ENCODE measurements around the gene PLEKHG3. TPM values are rescaled to one million over a fixed set of nuclear protein-coding genes. Genes with fewer than 3 reads are reported as not detected.
A peak's percentile ranks its signal among the peaks of the same experiment; 100 is the strongest.

PLEKHG3 gene
- total and polyA plus RNA-seq, 2 of the 13 experiments (the other 11 are each of a cell fraction or from before 2014, with no cell fraction given) = 7.1 to 9.8 TPM

DNA sequence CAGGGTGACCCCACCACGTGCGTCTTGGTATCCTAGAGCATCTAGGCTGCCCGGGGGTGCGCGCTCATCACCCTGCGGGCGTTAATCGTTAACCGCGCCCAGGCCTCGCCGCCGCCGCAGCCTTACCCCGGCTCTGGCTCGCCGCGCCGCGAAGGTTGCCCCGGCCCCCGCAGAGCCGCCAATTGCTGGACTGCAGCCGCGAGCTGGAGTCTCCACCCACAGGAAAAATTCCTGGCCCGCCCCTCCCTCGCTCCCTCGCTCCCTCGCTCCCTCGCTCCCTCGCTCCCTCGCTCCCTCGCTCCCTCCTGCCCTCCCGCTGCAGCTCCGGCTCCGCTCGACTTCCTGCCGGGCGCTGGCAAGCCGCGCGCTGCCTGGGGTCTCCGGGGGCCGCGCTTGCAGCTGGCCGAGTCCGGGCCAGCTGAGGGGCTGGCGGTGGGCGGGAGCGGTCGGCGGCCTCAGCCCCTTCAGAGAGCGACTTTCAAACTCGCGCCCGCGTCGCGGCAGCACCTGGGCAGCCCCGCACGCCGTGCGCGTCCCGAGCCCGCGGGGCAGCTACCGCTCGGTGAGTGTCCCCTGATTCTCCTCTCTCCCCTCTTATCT lies at the start of gene PLEKHG3 (continued):
- TF ChIP-seq, protein P1, sequence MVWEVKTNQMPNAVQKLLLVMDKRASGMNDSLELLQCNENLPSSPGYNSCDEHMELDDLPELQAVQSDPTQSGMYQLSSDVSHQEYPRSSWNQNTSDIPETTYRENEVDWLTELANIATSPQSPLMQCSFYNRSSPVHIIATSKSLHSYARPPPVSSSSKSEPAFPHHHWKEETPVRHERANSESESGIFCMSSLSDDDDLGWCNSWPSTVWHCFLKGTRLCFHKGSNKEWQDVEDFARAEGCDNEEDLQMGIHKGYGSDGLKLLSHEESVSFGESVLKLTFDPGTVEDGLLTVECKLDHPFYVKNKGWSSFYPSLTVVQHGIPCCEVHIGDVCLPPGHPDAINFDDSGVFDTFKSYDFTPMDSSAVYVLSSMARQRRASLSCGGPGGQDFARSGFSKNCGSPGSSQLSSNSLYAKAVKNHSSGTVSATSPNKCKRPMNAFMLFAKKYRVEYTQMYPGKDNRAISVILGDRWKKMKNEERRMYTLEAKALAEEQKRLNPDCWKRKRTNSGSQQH (CRISPR knock-in tag; IDR thresholded peaks at IDR 0.05; ENCODE audit: low read depth) = 0 out of 2 replicates have a peak, but pooled peaks have one; percentile 34
- TF ChIP-seq, protein P2, sequence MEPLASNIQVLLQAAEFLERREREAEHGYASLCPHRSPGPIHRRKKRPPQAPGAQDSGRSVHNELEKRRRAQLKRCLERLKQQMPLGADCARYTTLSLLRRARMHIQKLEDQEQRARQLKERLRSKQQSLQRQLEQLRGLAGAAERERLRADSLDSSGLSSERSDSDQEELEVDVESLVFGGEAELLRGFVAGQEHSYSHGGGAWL (CRISPR knock-in tag; IDR thresholded peaks at IDR 0.05) = peak; percentile 59; the same call in 1 of the 2 replicates
- TF ChIP-seq SAFB2 (CRISPR knock-in tag; IDR thresholded peaks at IDR 0.05; ENCODE audit: borderline replicate concordance, low read depth) (peak; percentile 75; the same call in 1 of the 2 replicates), ZNF367 (CRISPR knock-in tag; IDR thresholded peaks at IDR 0.05; ENCODE audit: borderline replicate concordance) (no peak), ZFP37 (CRISPR knock-in tag; IDR thresholded peaks at IDR 0.05; ENCODE audit: borderline replicate concordance) (no peak), KMT2B (CRISPR knock-in tag; IDR thresholded peaks at IDR 0.05) (0 out of 2 replicates have a peak, but pooled peaks have one; percentile 56), KMT2A (CRISPR knock-in tag; IDR thresholded peaks at IDR 0.05) (peak; percentile 44; the same call in 1 of the 2 replicates), KDM2A (CRISPR knock-in tag; IDR thresholded peaks at IDR 0.05; ENCODE audit: borderline replicate concordance, low read depth) (peak; percentile 72), ZNF460 (CRISPR knock-in tag; IDR thresholded peaks at IDR 0.05; ENCODE audit: borderline replicate concordance) (no peak), TRIM24 (CRISPR knock-in tag; IDR thresholded peaks at IDR 0.05) (no peak), FOXM1 (CRISPR knock-in tag; IDR thresholded peaks at IDR 0.05) (no peak), ZNF7 (CRISPR knock-in tag; IDR thresholded peaks at IDR 0.05) (no peak), SNAI1 (CRISPR knock-in tag; IDR thresholded peaks at IDR 0.05; ENCODE audit: borderline replicate concordance) (no peak), HNRNPLL (IDR thresholded peaks at IDR 0.05; ENCODE audit: low read depth, low read length, poor library complexity, severe bottlenecking) (peak; percentile 60), SATB2 (CRISPR knock-in tag; IDR thresholded peaks at IDR 0.05) (no peak)
- TF ChIP-seq, protein P3, sequence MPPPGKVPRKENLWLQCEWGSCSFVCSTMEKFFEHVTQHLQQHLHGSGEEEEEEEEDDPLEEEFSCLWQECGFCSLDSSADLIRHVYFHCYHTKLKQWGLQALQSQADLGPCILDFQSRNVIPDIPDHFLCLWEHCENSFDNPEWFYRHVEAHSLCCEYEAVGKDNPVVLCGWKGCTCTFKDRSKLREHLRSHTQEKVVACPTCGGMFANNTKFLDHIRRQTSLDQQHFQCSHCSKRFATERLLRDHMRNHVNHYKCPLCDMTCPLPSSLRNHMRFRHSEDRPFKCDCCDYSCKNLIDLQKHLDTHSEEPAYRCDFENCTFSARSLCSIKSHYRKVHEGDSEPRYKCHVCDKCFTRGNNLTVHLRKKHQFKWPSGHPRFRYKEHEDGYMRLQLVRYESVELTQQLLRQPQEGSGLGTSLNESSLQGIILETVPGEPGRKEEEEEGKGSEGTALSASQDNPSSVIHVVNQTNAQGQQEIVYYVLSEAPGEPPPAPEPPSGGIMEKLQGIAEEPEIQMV (CRISPR knock-in tag; IDR thresholded peaks at IDR 0.05; ENCODE audit: low read depth) = no peak
- TF ChIP-seq, protein P4, sequence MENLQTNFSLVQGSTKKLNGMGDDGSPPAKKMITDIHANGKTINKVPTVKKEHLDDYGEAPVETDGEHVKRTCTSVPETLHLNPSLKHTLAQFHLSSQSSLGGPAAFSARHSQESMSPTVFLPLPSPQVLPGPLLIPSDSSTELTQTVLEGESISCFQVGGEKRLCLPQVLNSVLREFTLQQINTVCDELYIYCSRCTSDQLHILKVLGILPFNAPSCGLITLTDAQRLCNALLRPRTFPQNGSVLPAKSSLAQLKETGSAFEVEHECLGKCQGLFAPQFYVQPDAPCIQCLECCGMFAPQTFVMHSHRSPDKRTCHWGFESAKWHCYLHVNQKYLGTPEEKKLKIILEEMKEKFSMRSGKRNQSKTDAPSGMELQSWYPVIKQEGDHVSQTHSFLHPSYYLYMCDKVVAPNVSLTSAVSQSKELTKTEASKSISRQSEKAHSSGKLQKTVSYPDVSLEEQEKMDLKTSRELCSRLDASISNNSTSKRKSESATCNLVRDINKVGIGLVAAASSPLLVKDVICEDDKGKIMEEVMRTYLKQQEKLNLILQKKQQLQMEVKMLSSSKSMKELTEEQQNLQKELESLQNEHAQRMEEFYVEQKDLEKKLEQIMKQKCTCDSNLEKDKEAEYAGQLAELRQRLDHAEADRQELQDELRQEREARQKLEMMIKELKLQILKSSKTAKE (CRISPR knock-in tag; IDR thresholded peaks at IDR 0.05; ENCODE audit: borderline replicate concordance) = peak; percentile 41; the same call in 1 of the 2 replicates
- TF ChIP-seq, protein P5, sequence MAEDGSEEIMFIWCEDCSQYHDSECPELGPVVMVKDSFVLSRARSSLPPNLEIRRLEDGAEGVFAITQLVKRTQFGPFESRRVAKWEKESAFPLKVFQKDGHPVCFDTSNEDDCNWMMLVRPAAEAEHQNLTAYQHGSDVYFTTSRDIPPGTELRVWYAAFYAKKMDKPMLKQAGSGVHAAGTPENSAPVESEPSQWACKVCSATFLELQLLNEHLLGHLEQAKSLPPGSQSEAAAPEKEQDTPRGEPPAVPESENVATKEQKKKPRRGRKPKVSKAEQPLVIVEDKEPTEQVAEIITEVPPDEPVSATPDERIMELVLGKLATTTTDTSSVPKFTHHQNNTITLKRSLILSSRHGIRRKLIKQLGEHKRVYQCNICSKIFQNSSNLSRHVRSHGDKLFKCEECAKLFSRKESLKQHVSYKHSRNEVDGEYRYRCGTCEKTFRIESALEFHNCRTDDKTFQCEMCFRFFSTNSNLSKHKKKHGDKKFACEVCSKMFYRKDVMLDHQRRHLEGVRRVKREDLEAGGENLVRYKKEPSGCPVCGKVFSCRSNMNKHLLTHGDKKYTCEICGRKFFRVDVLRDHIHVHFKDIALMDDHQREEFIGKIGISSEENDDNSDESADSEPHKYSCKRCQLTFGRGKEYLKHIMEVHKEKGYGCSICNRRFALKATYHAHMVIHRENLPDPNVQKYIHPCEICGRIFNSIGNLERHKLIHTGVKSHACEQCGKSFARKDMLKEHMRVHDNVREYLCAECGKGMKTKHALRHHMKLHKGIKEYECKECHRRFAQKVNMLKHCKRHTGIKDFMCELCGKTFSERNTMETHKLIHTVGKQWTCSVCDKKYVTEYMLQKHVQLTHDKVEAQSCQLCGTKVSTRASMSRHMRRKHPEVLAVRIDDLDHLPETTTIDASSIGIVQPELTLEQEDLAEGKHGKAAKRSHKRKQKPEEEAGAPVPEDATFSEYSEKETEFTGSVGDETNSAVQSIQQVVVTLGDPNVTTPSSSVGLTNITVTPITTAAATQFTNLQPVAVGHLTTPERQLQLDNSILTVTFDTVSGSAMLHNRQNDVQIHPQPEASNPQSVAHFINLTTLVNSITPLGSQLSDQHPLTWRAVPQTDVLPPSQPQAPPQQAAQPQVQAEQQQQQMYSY (CRISPR knock-in tag; IDR thresholded peaks at IDR 0.05) = no peak
- TF ChIP-seq, protein P6, sequence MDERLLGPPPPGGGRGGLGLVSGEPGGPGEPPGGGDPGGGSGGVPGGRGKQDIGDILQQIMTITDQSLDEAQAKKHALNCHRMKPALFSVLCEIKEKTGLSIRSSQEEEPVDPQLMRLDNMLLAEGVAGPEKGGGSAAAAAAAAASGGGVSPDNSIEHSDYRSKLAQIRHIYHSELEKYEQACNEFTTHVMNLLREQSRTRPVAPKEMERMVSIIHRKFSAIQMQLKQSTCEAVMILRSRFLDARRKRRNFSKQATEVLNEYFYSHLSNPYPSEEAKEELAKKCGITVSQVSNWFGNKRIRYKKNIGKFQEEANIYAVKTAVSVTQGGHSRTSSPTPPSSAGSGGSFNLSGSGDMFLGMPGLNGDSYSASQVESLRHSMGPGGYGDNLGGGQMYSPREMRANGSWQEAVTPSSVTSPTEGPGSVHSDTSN (CRISPR knock-in tag; IDR thresholded peaks at IDR 0.05) = no peak
